MM.1S (cell line): ENCODE data around the gene BACH2.

ENCODE experiments used
- CTCF ChIP-seq: fragments of 300-600 bp; sonication (generic); IDR thresholded peaks from 2 replicates; pipeline ENCODE4 v1.5.1; 2016; ENCODE audit warnings: antibody characterized with exemption, low read length, mixed read lengths
- EZH2 ChIP-seq: fragments of 300-600 bp; sonication (generic); optimal IDR thresholded peaks from 2 replicates; pipeline ENCODE3; 2017; ENCODE audit warnings: low read depth, mild to moderate bottlenecking, antibody characterized with exemption, low read length, mixed read lengths
- EZH2phosphoT487 ChIP-seq: fragments of 300-600 bp; sonication (generic); IDR thresholded peaks from 2 replicates; pipeline ENCODE4 v1.6.1; 2018; ENCODE audit warnings: antibody characterized with exemption, low read length

- no peak for TF ChIP-seq EZH2
- no peak for TF ChIP-seq EZH2phosphoT487
- TF ChIP-seq CTCF, result no peak
Observed at GRCh38 chr6:90080876-90081481, 215.7 kb downstream of the BACH2 start.
